Suprapubic skin (tissue), 3 donors: ENCODE measurements around the gene COX17.

Source experiments
- POLR2A ChIP-seq, 2 donors: fragments of 450-650 bp; IDR thresholded peaks; one replicate each; pipeline ENCODE4 v1.6.1; 2017; ENCODE audit warnings: antibody characterized with exemption in 2 of 2, mild to moderate bottlenecking in 2 of 2, moderate library complexity in 2 of 2
- TF ChIP-seq, protein P1 (sequence below), 2 donors: fragments of 200-600 bp in 1 of 2; fragments of 450-650 bp in 1 of 2; sonication (generic) in 1 of 2; IDR thresholded peaks; one replicate each; pipeline ENCODE4 v1.5.1; 2016 to 2019; ENCODE audit warnings: antibody characterized with exemption in 2 of 2, mild to moderate bottlenecking in 1 of 2, moderate library complexity in 1 of 2

DNA sequence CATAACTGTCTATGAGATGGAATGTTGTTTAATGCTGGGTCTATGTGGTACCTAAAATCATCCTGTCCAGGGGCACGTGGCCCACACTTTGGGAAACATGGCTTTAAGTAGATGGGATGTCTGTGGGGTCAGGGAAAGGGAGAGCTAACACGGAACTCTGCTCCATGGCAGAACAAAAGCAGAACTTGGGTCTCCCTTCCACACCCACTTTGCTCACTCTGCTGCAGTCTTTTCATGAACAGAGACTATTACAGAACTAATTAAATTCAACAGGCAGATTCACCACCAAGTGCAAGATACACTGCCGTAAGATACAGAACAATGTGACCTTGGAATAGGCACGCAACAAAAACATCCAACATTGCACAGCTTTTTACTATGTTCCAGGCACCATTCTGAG, 45.0 kb downstream of the COX17 start:
- TF ChIP-seq, protein P1, sequence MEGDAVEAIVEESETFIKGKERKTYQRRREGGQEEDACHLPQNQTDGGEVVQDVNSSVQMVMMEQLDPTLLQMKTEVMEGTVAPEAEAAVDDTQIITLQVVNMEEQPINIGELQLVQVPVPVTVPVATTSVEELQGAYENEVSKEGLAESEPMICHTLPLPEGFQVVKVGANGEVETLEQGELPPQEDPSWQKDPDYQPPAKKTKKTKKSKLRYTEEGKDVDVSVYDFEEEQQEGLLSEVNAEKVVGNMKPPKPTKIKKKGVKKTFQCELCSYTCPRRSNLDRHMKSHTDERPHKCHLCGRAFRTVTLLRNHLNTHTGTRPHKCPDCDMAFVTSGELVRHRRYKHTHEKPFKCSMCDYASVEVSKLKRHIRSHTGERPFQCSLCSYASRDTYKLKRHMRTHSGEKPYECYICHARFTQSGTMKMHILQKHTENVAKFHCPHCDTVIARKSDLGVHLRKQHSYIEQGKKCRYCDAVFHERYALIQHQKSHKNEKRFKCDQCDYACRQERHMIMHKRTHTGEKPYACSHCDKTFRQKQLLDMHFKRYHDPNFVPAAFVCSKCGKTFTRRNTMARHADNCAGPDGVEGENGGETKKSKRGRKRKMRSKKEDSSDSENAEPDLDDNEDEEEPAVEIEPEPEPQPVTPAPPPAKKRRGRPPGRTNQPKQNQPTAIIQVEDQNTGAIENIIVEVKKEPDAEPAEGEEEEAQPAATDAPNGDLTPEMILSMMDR (IDR thresholded peaks at IDR 0.05) = no peak
- TF ChIP-seq POLR2A (IDR thresholded peaks at IDR 0.05) = no peak
